Skeletal muscle satellite cell (primary cell): ENCODE measurements around the gene KLHL10.
A peak's percentile ranks its signal among the peaks of the same experiment; 100 is the strongest.

Source experiments
- H3K27me3 ChIP-seq: 2 replicates; pipeline ENCODE4 v1.7.0; 2013; ENCODE audit warnings: low read length; ENCODE audit not compliant: control insufficient read depth, insufficient read depth
- H3K36me3 ChIP-seq: 2 replicates; pipeline ENCODE4 v1.7.0; 2013; ENCODE audit warnings: mild to moderate bottlenecking, control low read depth, low read length; ENCODE audit not compliant: insufficient read depth
- H3K4me1 ChIP-seq: 2 replicates; pipeline ENCODE4 v1.7.0; 2013; ENCODE audit warnings: low read length; ENCODE audit not compliant: control insufficient read depth, insufficient read depth
- H3K4me2 ChIP-seq: 2 replicates; pipeline ENCODE4 v1.7.0; 2013; ENCODE audit warnings: mild to moderate bottlenecking, low read length
- H3K4me3 ChIP-seq: 2 replicates; pipeline ENCODE4 v1.7.0; 2013; ENCODE audit warnings: low read length
- H3K9ac ChIP-seq: 2 replicates; pipeline ENCODE4 v1.7.0; 2013; ENCODE audit warnings: mild to moderate bottlenecking, low read depth, low read length, moderate library complexity
- H3K9me3 ChIP-seq: replicated peaks from 2 replicates; pipeline ENCODE4 v1.7.0; 2013; ENCODE audit warnings: mild to moderate bottlenecking, control low read depth, low read length

KLHL10 gene

DNA sequence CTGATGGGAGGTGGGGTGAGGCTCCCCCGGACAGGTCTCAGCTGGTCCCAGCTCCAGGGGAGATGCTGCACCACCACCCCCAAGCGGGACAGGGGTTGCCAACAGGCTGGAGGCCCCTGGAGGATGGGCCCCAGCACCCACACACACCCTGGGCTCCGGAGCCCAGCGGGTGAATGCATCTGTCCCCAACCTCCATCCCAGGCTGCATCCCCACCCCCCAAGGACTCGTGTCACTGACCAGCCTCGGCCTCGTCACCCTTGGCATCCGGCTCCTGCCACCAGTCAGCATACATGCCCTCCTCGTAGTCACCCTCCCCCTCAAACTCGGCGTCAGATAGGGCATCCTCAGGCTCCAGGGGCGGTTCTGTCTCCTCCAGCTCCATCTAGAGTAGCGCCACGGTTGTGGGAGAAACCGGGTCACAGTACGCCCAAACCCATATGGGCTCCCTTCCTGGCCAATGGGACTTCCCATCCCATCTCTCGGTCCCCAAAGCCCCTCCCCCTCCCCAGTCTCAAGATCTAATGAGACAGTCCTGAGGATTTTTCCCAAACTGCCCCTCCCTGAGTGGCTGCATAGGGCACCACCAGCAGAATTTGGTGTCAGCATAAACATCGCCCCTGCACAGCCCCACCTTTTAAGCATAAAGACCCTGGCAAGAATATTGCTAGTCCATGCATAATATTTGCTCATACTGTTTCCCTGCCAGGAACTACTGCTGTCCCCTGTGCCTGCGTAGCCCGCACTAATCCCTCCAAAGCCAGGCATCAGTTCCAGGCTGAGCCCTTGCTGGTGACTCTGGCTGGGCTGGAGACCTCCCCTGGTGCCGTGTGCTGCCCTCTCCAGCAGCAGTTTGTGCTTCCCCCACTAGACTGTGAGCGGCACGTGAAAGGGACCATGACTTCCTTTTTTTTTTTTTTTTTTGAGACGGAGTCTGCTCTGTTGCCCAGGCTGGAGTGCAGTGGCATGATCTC is 34.3 kb upstream of the KLHL10 start:
- peaks cover 20% of the 10 kb centered on the region for H3K36me3 ChIP-seq
- H3K9me3 ChIP-seq: no peaks in the 10 kb centered on the region
- H3K4me1 ChIP-seq: peaks cover 8% of the 10 kb centered on the region
- H3K9ac ChIP-seq: no peak overlapping the region
- no peak overlapping the region for H3K4me2 ChIP-seq
- no peak overlapping the region for H3K4me3 ChIP-seq
- no peaks in the 10 kb centered on the region for H3K27me3 ChIP-seq

GRCh38 chr17:41806685-41807445 is 30.8 kb upstream of the KLHL10 start:
- H3K9me3 ChIP-seq: no peaks in the 10 kb centered on the region
- H3K9ac ChIP-seq: no peak overlapping the region
- H3K27me3 ChIP-seq: no peaks in the 10 kb centered on the region
- H3K4me3 ChIP-seq: no peak overlapping the region
- H3K4me2 ChIP-seq: no peak overlapping the region
- H3K4me1 ChIP-seq: peaks cover 17% of the 10 kb centered on the region
- peaks cover 23% of the 10 kb centered on the region for H3K36me3 ChIP-seq

DNA sequence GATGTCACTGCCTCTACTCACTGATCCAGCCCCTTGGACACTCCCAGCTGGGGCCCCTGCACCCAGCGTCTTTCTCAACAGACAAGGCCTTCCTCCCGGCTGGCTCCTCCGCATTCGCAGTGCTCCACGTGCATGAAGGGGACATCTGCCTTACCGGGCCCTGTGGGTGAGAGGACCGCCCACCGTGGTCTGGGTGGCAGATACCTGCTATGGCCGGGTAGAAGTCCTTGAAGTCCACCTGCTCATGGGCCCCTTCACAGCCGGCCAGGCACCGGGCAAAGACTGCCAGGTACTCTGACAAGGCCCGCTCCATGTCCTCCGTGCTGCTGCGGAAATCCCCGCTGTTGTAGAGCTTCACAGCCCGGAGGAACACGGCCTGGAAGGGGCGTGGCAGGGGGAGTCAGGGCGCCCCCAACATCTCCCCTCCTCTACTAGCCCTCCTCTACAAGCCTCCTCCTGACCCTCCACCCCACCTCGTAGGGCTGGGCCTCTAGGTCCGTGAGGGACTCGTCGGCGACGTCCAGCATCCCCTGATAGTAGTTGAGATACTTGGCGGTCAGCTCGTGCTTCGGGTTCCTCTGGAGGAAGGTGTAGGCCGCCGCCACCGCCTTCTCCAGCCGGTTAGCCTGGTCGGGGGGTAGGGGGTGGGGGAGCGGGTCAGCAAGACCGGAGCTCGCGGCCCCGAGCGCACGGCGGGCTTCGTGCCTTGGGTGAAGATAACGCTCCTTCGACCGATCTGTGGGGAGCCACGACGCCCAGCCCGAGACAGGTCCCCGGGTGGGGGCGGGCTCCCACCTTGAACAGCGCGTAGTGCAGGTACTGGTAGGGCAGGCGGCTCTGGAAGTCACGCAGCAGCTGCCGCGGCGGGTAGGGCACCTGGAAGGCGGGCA is 26.7 kb upstream of the KLHL10 start:
- peaks cover 18% of the 10 kb centered on the region for H3K36me3 ChIP-seq
- H3K4me1 ChIP-seq: peaks cover 32% of the 10 kb centered on the region
- H3K4me3 ChIP-seq: peak overlapping the region; percentile 97
- peak overlapping the region; percentile 100 for H3K4me2 ChIP-seq
- H3K27me3 ChIP-seq: no peaks in the 10 kb centered on the region
- H3K9me3 ChIP-seq: no peaks in the 10 kb centered on the region
- H3K9ac ChIP-seq: peak overlapping the region; percentile 85

DNA sequence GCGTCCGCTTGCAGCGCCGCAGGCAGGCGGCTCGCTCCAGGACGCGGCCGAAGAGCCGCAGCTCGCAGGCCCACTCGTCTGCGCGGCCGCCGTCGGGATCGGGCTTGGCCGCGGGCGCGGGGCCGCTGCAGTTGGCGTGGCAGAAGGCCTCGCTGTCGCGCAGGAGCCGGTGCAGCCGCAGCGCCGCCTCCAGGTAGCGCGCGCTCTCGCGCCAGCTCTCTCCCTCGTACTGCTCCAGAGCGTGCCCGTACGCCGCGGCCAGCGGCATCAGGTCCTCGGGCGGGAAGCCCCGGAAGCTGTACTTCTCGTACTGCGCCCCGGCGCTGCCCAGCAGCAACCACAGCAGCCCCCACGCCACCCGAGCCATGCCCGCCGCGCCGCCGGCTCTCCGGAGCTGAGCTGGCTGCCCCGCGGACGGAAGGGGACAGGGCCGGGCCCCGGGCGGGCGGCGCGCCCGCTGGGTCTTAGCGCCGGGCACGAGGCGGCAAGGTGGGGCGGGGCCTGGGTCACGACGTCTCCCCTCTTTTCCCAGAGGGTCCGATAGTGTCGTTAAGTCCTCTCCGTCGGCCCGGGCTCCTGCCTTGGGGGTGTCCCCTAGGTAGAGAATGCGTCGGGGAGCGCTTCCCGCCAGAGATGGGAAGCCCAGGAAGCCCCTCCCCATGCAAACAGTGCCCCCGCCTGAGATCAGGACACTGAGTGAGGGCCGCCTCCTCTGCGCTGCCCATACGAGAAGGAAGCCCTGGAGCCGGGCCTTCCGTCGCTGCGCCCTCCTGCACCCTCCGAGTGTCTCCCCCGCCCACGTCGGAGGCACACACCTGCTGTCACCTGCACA is 25.9 kb upstream of the KLHL10 start, which contains the start of gene P3H4:
P3H4 (minus strand) TSS at position 401 of the 832 bp plus-strand sequence; CDS start at position 367, 34 bp downstream.
- Histone ChIP-seq H3K4me1 (peaks cover 32% of the 10 kb centered on the region), H3K9ac (peak within 1 kb of the TSS; percentile 85), H3K27me3 (no peaks in the 10 kb centered on the region), H3K4me2 (peak within 1 kb of the TSS; percentile 100), H3K9me3 (no peaks in the 10 kb centered on the region), H3K4me3 (peak within 1 kb of the TSS; percentile 97), H3K36me3 (peaks cover 16% of the 10 kb centered on the region)

GRCh38 chr17:41812381-41813151 is 25.1 kb upstream of the KLHL10 start, which contains the start of gene FKBP10:
Gene FKBP10, plus strand, starts transcription at chr17:41813004. Its CDS starts 31 bp downstream, at chr17:41813035.
- Histone ChIP-seq H3K9me3 (no peaks in the 10 kb centered on the region), H3K36me3 (peaks cover 17% of the 10 kb centered on the region), H3K4me1 (peaks cover 32% of the 10 kb centered on the region), H3K27me3 (no peaks in the 10 kb centered on the region), H3K4me2 (peak within 1 kb of the TSS; percentile 100), H3K9ac (peak within 1 kb of the TSS; percentile 85), H3K4me3 (peak within 1 kb of the TSS; percentile 97)

- Histone ChIP-seq H3K27me3 (no peaks in the 10 kb centered on the region), H3K36me3 (peaks cover 17% of the 10 kb centered on the region), H3K4me1 (peaks cover 32% of the 10 kb centered on the region), H3K9me3 (no peaks in the 10 kb centered on the region), H3K9ac (peak overlapping the region; percentile 85), H3K4me3 (peak overlapping the region; percentile 97), H3K4me2 (peak overlapping the region; percentile 100)
Measured at GRCh38 chr17:41813152-41813680, 24.4 kb upstream of the KLHL10 start.

GRCh38 chr17:41813699-41814124 is 23.9 kb upstream of the KLHL10 start:
- H3K9me3 ChIP-seq: no peaks in the 10 kb centered on the region
- H3K9ac ChIP-seq: peak overlapping the region; percentile 85
- H3K36me3 ChIP-seq: peaks cover 17% of the 10 kb centered on the region
- peak overlapping the region; percentile 100 for H3K4me2 ChIP-seq
- H3K4me1 ChIP-seq: peaks cover 32% of the 10 kb centered on the region
- no peaks in the 10 kb centered on the region for H3K27me3 ChIP-seq
- H3K4me3 ChIP-seq: peak overlapping the region; percentile 97

- Histone ChIP-seq H3K4me3 (peak overlapping the region; percentile 97), H3K9me3 (no peaks in the 10 kb centered on the region), H3K4me2 (peak overlapping the region; percentile 100), H3K36me3 (peaks cover 18% of the 10 kb centered on the region), H3K27me3 (no peaks in the 10 kb centered on the region), H3K4me1 (peaks cover 32% of the 10 kb centered on the region), H3K9ac (peak overlapping the region; percentile 85)
Measured at GRCh38 chr17:41814195-41814594, 23.4 kb upstream of the KLHL10 start.

DNA sequence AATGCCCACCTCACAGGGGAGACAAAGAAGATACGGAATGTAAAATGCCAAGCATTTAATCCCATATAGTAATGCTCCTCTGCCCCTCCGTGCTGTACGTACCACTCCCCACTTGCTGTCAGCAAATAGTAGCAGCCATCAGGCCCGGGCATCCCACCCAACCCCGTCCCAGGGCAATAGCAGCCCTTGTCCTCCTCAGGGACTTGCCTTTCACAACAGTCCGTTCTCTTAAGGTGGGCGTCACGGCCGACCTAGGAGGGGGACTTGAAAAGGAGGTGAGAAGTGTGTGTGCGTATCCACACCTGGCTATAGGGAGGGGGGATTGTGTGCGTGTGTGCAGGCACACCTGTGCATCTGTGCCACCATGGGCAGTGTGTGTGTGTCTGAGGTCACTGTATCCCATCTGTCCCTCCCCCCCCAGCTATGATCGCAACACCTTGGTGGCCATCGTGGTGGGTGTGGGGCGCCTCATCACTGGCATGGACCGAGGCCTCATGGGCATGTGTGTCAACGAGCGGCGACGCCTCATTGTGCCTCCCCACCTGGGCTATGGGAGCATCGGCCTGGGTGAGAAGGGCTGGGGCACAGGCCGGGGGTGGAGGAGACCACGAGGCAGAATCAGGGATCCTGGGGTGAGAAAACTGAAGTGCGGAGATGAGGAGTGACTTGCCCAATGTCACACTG is 20.8 kb upstream of the KLHL10 start:
- H3K4me2 ChIP-seq: no peak overlapping the region
- no peak overlapping the region for H3K4me3 ChIP-seq
- H3K36me3 ChIP-seq: peaks cover 32% of the 10 kb centered on the region
- H3K4me1 ChIP-seq: peaks cover 15% of the 10 kb centered on the region
- H3K9me3 ChIP-seq: no peaks in the 10 kb centered on the region
- no peak overlapping the region for H3K9ac ChIP-seq
- no peaks in the 10 kb centered on the region for H3K27me3 ChIP-seq
